Measurements from ENCODE around the gene PSMD9.

Gene PSMD9

DNA sequence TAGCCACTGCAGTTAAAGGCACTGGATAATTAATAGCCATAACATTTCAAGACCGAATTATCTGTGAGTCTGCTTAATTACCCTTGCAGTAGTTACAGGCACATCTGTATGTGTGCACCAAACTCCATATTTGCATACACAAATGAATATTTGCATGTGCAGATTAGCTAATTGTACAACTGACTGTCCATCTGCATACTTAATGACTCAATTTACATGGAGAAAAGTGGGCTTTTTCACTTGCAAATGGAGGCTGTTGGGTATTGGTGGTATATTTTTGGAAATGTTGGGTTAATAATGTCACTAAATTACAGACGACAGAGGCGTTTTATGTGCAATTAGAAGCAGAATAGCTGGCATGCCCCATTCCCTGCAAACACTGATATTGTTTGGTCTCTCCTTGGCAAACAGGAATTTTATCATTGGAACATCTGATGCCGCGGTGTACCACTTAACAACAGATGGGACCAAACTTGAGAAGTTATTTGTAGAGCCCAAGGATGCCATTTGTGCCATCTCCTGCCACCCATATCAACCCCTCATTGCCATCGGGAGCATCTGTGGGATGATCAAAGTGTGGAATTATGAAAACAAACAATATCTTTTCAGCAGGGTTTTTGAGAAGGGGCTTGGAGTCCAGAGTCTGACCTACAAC lies 69.4 kb downstream of the PSMD9 start:
- no peak for DNase-seq

DNA sequence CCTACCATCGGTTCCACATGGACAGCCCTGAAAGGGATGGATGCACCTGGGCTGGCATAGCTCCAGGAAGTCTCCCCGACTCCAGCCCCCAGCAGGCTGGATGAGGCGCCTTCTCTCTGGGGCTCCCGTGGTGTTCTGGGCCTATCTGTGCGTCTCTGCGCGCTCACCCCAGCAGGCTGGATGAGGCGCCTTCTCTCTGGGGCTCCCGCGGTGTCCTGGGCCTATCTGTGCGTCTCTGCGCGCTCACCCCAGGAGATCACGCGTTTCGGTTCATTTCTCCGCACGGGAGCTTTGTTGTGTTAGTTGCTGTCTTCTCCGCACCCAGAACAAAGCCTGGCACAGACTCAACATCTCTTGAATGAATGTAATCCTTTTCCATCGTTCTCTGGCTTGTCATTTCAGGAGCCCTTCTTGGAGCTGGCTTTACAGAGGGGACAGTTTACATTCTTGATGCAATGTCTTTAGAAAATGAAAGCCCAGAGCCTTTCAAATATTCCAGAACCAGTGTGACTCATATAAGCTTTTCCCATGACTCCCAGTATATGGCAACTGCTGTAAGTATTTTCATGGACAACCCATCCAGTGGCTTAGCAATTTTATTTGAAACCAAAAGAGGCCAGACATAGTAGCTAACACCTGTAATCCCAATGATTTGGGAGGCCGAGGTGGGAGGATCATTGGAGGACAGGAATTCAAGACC lies 70.1 kb downstream of the PSMD9 start:
- no peak for DNase-seq

DNA sequence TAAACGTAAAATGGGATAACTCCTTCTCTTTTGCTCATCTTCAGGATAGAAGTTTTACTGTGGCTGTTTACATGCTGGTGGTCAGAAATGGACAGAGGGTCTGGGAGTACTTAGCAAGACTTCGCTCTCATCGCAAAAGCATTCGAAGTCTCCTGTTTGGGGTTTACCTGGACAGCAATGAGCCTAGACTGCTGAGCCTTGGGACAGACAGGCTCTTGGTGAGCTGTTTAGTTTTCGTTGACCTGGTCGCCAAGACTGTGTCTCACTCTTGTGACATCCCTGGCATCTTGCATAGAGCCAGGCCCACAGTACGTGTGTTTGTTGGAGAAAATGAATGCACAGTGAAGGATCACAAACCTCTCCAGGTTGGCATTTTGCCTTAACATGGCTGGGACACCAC lies 72.0 kb downstream of the PSMD9 start:
- DNase-seq: no peak

DNA sequence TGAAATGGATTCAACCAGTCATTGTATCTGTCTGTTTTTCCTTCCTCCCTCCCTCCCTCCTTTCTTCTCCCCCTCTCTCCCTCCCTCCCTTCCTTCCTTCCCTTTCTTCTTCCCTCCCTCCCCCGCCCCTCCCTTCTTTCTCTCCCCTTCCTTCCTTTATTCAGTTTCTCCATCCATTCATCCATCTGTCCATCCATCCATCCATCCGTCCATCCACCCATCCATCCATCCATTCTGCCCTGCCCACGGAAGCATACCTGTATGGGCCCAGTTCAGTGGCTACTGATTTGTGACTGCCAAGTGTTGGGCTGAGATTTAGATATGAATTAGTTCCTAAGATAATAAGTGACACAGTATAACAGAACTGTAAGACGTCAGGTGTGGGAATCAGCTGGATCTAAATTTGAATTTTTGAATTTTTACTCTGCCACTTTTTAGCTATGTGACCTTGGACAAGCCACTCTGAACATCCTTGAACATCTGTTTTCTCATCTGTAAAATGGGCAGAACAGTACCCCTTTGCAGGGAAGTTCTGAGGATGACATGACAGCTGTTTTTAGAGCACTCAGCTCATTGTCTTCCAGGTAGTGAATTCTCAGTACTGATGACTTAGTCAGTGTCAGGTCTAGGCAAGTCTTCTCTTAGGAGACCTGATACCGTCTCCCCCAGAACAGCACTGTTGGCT lies 72.7 kb downstream of the PSMD9 start:
- no peak for DNase-seq

DNA sequence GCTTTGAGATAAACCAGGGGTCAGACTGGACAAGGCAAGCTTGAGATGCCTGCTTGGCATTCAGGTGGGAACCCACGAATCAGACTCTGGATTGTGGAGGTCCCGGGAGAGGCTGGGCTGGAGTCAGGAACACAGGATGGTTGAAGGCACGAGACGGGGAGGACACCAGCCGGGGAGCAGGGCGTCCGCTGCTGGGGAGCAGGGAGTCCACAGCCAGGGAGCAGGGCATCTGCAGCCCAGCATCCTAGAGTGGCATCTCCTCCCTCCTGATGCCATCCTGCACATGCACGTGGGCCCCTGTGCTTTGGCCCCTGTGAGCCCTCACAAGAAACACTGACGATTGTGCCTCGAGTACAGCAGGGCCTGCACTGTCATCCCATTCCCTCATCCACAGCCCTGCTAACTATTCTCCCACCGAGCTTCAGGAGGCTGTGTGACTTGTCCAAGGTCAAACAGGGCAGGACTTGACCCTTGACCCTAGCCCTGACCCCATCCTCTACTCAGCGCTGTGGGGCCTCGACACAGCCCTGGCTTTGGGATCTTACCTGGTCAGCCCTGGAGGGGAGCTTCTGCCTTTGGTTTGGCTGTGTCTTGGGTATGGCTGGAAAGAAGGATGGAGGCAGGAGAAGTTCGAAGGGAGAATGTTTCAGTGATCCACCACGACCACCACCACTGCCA lies 74.9 kb downstream of the PSMD9 start:
- DNase-seq: no peak

DNA sequence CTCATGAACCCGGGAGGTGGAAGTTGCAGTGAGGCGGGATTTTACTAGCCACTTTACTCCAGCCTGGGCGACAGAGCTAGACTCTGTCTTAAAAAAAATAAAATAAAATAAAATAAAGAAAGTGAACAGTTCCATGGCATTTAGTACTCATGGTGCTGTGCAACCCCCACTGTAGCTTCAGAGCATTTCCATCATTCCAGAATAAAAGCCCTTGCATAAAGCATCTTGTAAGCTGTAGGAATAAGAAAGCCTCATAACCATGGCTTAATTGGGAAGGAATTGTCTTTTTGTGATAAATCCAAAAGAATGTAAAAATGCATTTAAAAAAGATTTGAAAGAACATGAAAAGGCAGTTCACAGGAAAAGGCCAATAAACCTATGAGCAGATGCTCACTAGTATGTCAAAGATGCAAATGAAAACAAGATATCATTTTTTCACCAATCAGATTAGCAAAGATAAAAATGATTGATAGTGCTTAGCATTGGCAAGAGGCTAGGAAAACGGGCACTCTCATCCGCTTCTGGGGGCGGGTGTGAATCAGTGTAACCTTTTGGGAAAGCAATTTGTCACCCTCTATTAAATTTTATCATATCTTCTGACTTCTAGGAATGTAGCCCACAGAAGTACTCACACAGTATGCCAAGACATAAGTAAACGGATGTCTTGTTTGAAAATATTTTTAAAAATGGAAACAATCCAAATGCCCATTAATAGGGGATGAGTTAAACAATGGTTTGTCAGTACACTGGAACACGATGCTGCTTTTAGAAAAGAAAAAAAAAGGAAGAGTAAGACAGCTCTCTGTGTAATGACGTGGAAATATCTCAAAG lies 76.4 kb downstream of the PSMD9 start:
- DNase-seq: no peak

DNA sequence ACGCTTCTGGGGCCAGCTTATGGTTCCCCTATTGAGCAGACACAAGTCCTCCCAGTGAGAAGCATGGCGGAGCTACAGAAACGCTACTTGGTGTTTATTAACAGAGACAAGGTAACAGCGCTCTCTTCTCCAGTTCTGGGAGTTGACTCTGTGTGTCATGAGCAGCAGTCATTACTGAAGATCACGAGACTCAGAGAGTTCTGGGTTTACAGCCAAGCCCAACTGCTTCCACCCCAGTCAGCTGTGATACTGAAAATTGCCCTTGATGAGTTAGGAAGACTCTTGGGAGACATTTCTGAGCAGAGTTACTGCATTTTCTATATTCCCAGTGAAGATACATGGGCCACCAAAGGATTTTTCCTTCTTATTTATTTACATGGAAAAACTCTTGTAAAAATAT lies 78.4 kb downstream of the PSMD9 start:
- DNase-seq: no peak
